ENCODE measurements around the gene TGFA. TPM values are rescaled to one million over a fixed set of nuclear protein-coding genes. Genes with fewer than 3 reads are reported as not detected.

Gene TGFA
- total RNA-seq, 1 donor from 2014 or later = 0.31 TPM

- POLR2A ChIA-PET = no interaction called here
- TF ChIP-seq, protein P1, sequence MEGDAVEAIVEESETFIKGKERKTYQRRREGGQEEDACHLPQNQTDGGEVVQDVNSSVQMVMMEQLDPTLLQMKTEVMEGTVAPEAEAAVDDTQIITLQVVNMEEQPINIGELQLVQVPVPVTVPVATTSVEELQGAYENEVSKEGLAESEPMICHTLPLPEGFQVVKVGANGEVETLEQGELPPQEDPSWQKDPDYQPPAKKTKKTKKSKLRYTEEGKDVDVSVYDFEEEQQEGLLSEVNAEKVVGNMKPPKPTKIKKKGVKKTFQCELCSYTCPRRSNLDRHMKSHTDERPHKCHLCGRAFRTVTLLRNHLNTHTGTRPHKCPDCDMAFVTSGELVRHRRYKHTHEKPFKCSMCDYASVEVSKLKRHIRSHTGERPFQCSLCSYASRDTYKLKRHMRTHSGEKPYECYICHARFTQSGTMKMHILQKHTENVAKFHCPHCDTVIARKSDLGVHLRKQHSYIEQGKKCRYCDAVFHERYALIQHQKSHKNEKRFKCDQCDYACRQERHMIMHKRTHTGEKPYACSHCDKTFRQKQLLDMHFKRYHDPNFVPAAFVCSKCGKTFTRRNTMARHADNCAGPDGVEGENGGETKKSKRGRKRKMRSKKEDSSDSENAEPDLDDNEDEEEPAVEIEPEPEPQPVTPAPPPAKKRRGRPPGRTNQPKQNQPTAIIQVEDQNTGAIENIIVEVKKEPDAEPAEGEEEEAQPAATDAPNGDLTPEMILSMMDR (IDR thresholded peaks at IDR 0.05) = no peak
- CTCF ChIA-PET = no interaction called here
- Mint-ChIP-seq H3K9me3 (no peaks in the 10 kb centered on the region), H3K36me3 (ENCODE audit: low read depth) (no peaks in the 10 kb centered on the region), H3K4me3 (no peak overlapping the region), H3K27ac (no peak overlapping the region), H3K4me1 (no peaks in the 10 kb centered on the region), H3K27me3 (peaks cover 36% of the 10 kb centered on the region)
- ATAC-seq (ENCODE audit: low read depth) = no peak
- DNase-seq = no peak
- intact Hi-C loops (cut with micrococcal nuclease) = no loop called here
Measured at GRCh38 chr2:70403267-70404053, 150.2 kb downstream of the TGFA start.

- no peaks in the 10 kb centered on the region for H3K36me3 Mint-ChIP-seq (ENCODE audit: low read depth)
- peaks cover 37% of the 10 kb centered on the region for H3K27me3 Mint-ChIP-seq
- TF ChIP-seq, protein P1 (IDR thresholded peaks at IDR 0.05) = no peak
- DNase-seq (no peak), ATAC-seq (ENCODE audit: low read depth) (no peak)
- no peaks in the 10 kb centered on the region for H3K9me3 Mint-ChIP-seq
- POLR2A ChIA-PET = interaction anchor here (0.6 kb wide), 1 partner anchor 38 kb away, joined by 3 read pairs; no protein-coding TSS in a partner anchor
- CTCF ChIA-PET = no interaction called here
- no peak overlapping the region for H3K4me3 Mint-ChIP-seq
- H3K27ac Mint-ChIP-seq = peak overlapping the region; percentile 25
- intact Hi-C loops (cut with micrococcal nuclease) = no loop called here
- H3K4me1 Mint-ChIP-seq = no peaks in the 10 kb centered on the region
Measured at GRCh38 chr2:70400539-70400938, 153.1 kb downstream of the TGFA start.

DNA sequence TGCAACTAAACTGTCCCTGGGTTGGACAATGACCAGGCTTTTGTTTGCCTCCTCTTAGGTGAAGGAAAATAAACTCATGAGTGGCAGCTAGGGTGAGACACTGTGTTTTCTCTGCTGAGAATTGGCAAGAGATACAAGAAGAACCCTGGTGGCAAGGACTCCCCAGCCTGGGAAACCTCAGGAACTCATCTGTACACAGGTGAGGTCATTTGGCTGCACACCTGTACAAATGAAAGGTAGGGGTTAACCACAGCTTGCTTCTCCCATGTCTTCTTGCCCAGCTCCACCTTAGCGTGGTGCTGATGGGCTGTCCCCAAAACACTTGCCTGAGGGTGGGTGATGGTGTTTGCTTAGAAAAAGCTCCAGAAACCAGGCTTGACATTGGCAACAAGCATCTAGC, 154.6 kb downstream of the TGFA start:
- Mint-ChIP-seq H3K9me3 (no peaks in the 10 kb centered on the region), H3K27me3 (peaks cover 37% of the 10 kb centered on the region), H3K4me3 (no peak overlapping the region), H3K36me3 (ENCODE audit: low read depth) (no peaks in the 10 kb centered on the region), H3K4me1 (no peaks in the 10 kb centered on the region), H3K27ac (no peak overlapping the region)
- intact Hi-C loops (cut with micrococcal nuclease) = no loop called here
- no peak for ATAC-seq (ENCODE audit: low read depth)
- ChIA-PET CTCF (no interaction called here), POLR2A (no interaction called here)
- TF ChIP-seq, protein P1 (IDR thresholded peaks at IDR 0.05) = no peak
- no peak for DNase-seq

Other genes with a start within 250 kb of the TGFA start
- gene ADD2, start 214.4 kb upstream of the TGFA start, total RNA-seq = 12.5 and 15.4 TPM in 2 replicates
- gene FIGLA, start 236.8 kb upstream of the TGFA start, total RNA-seq = not detected in 2 replicates

Measured in activated B cell treated with CpG ODN at 0.5 μM for 24 hours (primary cell).